Amygdala (tissue), 56 donors: ENCODE data around the gene GTF3C4.
A peak's percentile ranks its signal among the peaks of the same experiment; 100 is the strongest.

Experiments
- DNase-seq, 56 donors: peaks; one replicate each; lab custom pipeline; 2025; lab: John Stamatoyannopoulos, UW

Gene GTF3C4

DNA sequence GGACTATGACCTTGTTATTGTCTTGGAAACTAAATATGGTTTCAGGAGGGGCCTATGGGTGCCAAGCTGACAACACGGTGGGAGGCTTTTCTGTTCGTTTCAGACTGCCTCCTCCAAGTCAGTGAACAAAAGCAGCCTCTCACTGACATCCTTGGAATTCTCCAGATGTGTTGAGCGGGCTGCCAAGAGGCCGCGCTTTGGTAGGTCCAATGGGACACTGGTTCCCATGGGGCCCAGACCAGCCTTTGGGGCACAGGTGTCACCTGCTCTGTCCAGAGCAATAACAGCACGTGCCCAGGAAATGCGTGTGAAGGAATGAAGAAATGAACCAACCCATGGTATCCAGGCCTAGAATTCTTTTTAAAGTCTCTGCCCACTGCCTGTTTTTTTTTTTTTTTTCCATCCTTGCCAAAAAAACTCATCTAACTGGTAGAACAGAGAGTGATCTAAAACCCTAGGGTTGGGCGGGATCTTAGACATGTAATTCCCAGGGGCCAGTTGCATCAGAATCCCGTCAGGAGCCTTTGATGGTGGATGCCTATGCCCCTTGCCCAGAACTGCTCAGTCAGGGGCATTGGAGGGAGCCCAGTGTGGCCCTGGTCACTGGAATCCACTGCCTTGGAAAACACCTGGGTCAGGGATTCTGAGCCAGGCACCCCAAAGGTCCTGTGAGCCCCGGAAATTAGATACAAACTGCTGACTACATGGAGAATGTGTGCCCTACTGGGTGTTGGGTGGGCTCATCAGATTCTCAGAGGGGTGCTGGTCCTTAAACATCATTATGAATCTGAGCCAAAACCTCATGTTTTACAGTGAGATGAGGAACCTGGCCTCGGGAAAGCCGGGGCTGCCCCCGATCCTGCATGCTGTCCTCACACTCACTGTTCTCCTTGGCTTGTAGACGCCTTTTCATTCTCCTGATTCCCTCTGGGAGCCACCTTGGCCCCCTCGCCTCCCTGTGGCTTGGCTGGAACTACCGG lies 60.1 kb downstream of the GTF3C4 start:
- no peak for DNase-seq

DNA sequence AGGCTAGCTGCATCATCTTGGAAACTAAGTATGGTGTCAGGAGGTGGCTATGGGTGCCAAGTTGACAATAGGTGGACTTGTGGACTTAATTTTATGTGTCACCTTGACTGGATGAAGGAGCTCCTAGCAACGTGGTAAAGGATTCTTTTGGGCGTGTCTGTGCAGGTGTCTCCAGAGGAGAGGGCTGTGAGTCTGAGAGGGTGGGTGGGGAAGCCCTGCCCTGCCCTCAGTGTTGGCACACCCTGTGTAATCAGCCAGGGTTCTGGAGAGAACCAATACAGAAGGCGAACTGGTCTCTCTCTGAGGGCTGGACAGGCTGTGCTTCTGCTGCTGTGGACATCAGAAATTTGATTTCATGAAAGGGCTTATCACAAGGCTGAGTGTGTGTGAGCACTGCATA lies 61.0 kb downstream of the GTF3C4 start:
- DNase-seq, result no peak

- peak in 7 of 56 donors; percentile 14 to 38 (median 27) for DNase-seq
Measured at GRCh38 chr9:132732326-132733259, 62.3 kb downstream of the GTF3C4 start.

DNA sequence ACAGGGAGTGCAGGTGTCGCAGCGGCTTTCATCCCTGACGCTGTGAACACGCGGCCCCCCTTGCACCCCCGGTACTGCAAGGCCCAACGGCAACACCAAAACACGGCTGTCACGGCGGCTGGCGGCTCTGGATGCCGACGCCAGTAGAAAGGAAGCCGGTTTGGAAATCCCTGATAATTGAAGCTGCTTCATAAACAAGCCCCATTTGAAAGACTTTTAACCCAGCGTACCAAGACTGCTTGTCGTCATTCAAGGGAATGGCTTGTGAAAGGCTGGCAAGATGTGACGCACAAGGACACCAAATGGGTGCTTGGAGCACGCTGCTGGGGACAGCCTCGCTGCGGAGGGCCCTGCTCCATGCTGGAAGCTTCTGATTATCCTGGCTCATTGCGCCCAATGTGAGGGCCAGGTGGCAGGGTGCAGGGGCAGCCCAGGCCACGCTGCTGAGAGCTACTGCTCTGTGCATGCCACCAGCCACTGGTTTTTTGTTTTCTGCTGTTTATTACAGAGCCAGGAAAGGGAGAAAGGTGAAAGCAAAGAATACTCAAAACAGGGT lies 63.1 kb downstream of the GTF3C4 start:
- peak in 11 of 56 donors; percentile 1 to 39 (median 31) for DNase-seq

- no peak for DNase-seq
Measured at GRCh38 chr9:132739710-132740310, 69.5 kb downstream of the GTF3C4 start.

GRCh38 chr9:132740526-132741309 lies 70.5 kb downstream of the GTF3C4 start:
- DNase-seq, result no peak

DNA sequence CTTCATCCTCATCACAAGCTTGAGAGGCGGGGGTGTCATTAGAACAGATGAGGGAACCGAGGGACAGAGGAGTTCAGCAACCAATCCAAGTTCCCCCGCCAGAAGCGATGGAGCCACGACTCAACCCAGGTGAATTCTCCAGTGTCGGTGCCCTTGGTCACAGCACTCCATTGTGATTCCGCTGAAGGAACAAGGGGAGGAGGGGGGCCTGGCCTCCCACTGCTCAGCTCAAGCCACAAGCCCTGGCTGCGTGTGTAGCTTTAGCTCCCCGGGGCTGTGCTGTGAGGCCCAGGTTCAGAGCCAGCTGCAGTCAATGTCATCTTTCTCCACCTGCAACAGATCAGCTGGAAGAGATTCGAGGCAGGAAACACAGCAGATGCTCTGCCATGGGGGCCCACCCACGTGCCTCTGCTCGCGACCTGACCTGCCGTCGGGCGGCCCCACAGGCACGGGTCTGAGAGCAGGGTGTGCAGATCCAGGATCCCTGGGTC lies 72.6 kb downstream of the GTF3C4 start:
- DNase-seq, result no peak

DNA sequence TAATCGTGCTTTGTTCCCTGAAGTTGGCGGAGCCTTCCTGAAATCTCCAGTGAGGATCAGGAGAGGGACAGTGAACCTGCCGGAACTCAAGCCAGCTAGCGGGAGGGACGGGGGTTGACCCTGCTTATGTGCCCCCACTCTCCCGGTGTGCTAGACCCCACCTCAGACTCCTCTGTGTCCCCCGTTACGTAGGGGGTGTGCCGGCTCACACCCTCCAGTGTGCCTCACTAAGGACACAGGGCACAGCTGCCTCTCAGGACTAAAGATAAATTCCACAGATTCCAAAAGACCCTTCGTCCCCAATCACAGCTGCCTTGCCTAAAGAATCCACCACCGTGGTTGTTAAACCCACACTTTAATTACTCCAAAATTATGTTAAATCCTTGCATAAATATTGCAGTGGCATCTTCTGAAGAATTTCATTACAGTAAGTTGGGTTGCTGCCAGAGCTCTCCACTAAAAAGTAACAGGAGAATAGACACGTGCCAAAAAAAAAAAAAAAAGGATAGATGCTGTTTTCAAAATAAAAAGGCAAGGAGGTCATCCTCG lies 73.7 kb downstream of the GTF3C4 start:
- no peak for DNase-seq
